Keratinocyte (primary cell): ENCODE results near the gene PRSS8.
A peak's percentile ranks its signal among the peaks of the same experiment; 100 is the strongest.

Experiments
- CTCF ChIP-seq, 3 experiments: IDR thresholded peaks in 1 of 3; conservative IDR thresholded peaks in 1 of 3; optimal IDR thresholded peaks in 1 of 3; 2 replicates in 2 of 3; 3 replicates in 1 of 3; pipeline versions ENCODE3 to v1.5.1; 2011; ENCODE audit warnings: low read length in 3 of 3, mild to moderate bottlenecking in 3 of 3, moderate library complexity in 2 of 3, control low read depth in 1 of 3, inconsistent platforms in 1 of 3; ENCODE audit not compliant: insufficient read depth in 2 of 3; ENCODE audit errors: extremely low read depth in 1 of 3
- EZH2 ChIP-seq: IDR thresholded peaks from one replicate; pipeline ENCODE4 v1.6.1; 2012; ENCODE audit warnings: inconsistent platforms, mild to moderate bottlenecking, low read length, moderate library complexity

- TF ChIP-seq CTCF (optimal IDR thresholded peaks at IDR 0.05 in 1 of 3, IDR thresholded peaks at IDR 0.05 in 1 of 3, conservative IDR thresholded peaks at IDR 0.05 in 1 of 3; ENCODE audit: extremely low read depth in 1 of 3, insufficient read depth in 2 of 3, low read length in 3 of 3) (peak in 1 of 3 experiments; percentile 3), EZH2 (no peak)
These were observed at the start of gene PRSS8 for GRCh38 chr16:31135535-31136286.
